GM11168 (cell line): ENCODE results near the gene CYB5A.

Experiments used
- in situ Hi-C: fragments of 300-500 bp; cut with MboI; formaldehyde crosslinking; loops from one replicate; pipeline ENCODE4 v1.12.0; 2022; ENCODE audit warnings: low sequenced_read_pairs; ENCODE audit not compliant: unreplicated experiment

CYB5A gene

GRCh38 chr18:74281011-74281979, 10.5 kb downstream of the CYB5A start:
- in situ Hi-C loops = no loop called here

GRCh38 chr18:74278983-74279382, 12.8 kb downstream of the CYB5A start:
- in situ Hi-C loops = no loop called here

GRCh38 chr18:74278058-74278457, 13.7 kb downstream of the CYB5A start:
- in situ Hi-C loops = no loop called here

GRCh38 chr18:74277296-74277695, 14.5 kb downstream of the CYB5A start:
- in situ Hi-C loops = no loop called here

GRCh38 chr18:74276609-74277008, 15.2 kb downstream of the CYB5A start:
- in situ Hi-C loops = no loop called here

- in situ Hi-C loops = no loop called here
These were observed 16.0 kb downstream of the CYB5A start for GRCh38 chr18:74275736-74276135.

- in situ Hi-C loops = no loop called here
These were observed 17.1 kb downstream of the CYB5A start for GRCh38 chr18:74274700-74275099.

- in situ Hi-C loops = no loop called here
These were observed 18.4 kb downstream of the CYB5A start for GRCh38 chr18:74273394-74273793.

- in situ Hi-C loops = no loop called here
These were observed 20.1 kb downstream of the CYB5A start for GRCh38 chr18:74271635-74272034.

GRCh38 chr18:74268933-74269620, 22.7 kb downstream of the CYB5A start:
- in situ Hi-C loops = no loop called here

GRCh38 chr18:74268175-74268574, 23.6 kb downstream of the CYB5A start:
- in situ Hi-C loops = no loop called here

GRCh38 chr18:74266161-74266560, 25.6 kb downstream of the CYB5A start:
- in situ Hi-C loops = no loop called here

GRCh38 chr18:74265546-74266098, 26.1 kb downstream of the CYB5A start:
- in situ Hi-C loops = no loop called here

- in situ Hi-C loops = no loop called here
These were observed 27.3 kb downstream of the CYB5A start for GRCh38 chr18:74264303-74265020.

- in situ Hi-C loops = no loop called here
These were observed 30.6 kb downstream of the CYB5A start for GRCh38 chr18:74261053-74261713.

- in situ Hi-C loops = no loop called here
These were observed 32.4 kb downstream of the CYB5A start for GRCh38 chr18:74259347-74259746.

GRCh38 chr18:74257083-74257482, 34.7 kb downstream of the CYB5A start:
- in situ Hi-C loops = no loop called here

- in situ Hi-C loops = no loop called here
These were observed 35.6 kb downstream of the CYB5A start for GRCh38 chr18:74256190-74256589.

GRCh38 chr18:74255131-74255616, 36.6 kb downstream of the CYB5A start:
- in situ Hi-C loops = no loop called here

- in situ Hi-C loops = no loop called here
These were observed 39.7 kb downstream of the CYB5A start for GRCh38 chr18:74252039-74252395.
